HG03432 (cell line): ENCODE data around the gene ARHGDIG.
"Not testable (repeated sequence)": the region's sequence is repeated elsewhere in the genome, so short reads cannot be mapped to it uniquely, and the experiment has no call there.

Experiments
- ATAC-seq: cut with Tn5 transposase; IDR thresholded peaks from one replicate; pipeline ENCODE4 v1.9.1; 2021; ENCODE audit warnings: mild to moderate bottlenecking, moderate library complexity; ENCODE audit not compliant: unreplicated experiment

ARHGDIG gene

DNA sequence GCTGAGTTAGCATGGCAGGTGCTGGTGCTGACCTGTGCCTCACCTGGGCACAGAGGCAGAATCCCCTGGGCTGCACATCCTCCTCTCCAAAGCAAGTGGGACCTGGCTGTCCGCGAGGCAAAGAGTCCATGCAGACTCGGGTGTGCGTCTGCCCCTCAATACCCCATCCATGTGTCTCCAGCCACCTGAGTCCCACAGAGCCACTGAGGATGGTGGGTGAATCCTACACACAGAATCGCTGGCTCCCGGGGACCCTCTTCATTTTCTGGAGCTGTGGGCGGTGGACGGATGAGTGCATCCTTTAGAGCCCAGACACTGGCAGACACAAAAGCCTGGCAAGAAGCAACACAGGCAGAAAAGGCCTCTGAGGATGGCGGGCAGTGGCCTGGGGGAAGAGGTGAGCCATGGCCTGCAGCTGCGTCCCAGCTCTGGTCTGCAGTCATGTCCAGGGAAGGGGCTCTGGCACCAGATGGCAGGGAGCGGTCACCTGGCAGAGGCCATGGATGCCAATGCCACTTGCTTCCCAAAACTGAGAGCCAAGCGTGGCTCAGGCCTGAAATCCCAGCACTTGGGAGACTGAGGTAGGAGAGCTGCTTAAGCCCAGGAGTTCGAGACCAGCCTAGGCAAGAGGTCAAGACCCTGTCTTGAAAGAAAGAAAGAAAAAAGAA lies 42.2 kb downstream of the ARHGDIG start:
- ATAC-seq: no peak

DNA sequence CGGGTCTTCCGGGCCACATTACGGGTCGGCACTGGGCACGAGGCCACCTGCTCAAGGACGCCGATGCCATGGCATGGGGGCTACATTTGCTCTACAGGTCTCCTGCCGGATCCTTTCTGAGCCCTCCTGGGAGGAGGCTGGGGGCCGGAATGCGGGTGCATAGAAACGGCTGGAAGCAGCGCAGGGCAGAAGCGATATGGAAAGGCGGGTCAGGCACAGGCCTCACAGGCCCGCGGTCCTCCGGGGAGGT lies 43.7 kb downstream of the ARHGDIG start:
- no peak for ATAC-seq

DNA sequence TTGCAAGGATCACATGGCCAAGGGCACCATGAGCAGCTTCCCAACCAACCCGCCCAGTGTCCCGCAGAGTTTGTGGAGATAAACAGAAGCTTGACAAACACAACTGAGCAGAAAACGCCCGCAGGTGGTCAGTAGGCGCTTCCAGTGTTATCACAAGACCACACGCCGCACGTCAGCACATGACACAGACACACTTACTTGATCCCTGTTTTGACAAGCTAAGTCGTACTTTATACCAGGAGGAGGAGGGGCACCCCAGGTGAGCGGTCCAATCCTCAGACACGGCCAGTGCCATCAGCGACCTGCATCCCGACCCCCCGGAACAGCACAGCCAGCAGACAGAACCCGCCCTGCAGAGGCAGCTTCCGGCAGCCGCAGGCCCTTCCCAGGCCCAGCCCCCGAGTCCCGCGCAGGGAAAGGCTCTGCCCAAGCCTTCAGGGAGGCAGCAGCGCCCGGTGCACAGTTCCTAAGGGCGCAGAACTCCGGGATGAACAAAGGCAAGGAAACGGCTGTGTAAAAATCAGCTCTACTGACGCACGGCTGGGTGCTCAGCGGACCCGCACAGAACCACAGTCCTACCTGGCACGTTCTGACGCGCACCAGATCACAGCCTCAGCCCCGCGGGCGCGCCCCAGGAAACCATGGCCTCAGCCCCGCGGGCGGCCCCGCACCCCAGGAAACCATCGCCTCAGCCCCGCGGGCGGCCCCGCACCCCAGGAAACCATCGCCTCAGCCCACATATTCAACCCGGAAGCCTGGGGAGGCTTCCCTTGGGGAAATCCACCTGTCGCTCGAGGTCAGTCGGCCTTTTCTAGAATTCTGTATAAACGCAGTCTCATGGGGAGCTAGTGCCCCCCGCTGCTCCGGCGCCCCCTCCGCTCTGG lies 44.3 kb downstream of the ARHGDIG start:
- ATAC-seq: peak; percentile 51

DNA sequence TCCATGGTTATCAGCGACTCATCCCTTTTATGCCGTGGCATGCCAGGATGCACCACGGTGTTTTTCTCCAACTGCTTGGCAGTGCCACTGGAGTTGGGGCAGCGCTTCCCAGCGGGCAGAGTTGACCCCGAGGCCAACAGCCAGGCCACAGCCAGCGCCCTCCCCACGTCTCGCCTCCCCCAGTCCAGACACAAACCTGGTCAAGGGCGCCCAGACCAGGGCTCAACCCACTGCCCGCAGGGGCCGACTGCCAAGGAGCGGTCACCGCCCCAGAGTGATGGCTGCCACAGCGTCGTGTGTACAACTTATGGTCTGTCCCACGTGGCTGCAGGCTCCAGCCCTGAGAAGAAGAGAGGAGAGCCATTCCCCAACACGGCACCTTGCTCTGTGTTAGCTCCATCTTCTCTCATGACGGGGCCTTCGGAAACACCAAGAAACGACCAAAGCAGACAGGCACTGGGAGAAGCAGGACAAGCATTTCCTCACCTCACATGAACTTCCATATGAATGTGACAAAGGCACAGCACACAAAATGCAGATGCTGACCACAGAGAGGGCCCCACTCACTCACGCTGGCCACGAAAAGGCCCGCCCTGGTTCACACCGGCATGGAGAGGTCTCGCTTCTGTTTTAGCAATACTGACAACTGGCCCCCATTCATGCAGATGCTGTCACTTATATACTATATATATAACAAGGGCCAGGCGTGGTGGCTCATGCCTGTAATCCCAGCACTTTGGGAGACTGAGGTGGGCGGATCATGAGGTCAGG lies 45.2 kb downstream of the ARHGDIG start:
- no peak for ATAC-seq

DNA sequence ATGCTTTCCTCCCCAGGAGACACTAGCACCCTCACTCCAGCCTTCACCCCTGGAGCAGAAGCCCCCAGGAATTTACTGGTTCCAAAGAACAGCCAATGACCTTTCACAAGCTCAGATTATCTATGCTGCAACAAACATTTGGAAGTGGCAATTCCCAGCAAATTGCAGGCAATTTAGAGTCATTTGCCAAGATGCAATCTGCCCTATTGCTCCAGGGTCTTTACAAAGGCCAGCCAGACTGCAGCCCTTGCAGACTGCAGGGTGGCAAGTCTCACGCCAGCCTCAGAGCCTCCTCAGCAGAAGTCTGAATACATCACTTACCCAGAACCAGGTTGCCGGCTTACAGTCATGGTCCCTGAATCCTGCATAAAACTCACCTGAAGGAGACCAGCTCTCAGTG lies 50.4 kb downstream of the ARHGDIG start:
- ATAC-seq: no peak

DNA sequence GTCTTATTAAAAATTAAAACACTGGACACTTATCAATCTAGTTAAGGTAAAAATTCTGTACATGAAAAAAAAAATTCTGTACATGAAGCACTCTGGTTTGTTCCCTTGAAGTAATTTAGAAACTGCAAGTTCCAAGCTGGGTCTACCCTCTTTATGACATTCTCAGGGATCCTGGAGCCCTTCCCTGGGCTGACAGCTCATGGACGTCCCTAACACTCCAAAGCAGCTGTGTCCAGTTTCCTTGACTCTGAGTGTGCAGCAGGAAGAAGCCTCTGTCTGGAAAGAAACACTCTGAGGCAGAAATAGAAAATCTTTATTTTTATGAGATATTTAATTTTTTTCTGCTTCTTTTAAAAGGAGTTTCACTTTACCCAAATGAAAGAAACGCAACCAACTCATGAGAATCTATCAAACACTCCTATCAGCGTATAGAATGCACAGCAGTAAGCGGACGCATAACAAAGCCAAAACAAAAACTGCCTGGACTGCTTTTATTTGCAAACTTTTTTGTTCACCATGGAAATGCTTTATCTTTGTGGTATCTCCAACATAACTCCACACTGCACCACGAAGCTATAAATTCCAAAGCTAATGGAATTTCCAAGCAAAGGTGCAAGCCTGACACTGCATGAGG lies 50.9 kb downstream of the ARHGDIG start:
- ATAC-seq: not testable (repeated sequence)
